Measurements from ENCODE around the gene ATP6V1G1. TPM values are rescaled to one million over a fixed set of nuclear protein-coding genes. Genes with fewer than 3 reads are reported as not detected.
A peak's percentile ranks its signal among the peaks of the same experiment; 100 is the strongest.

The ATP6V1G1 gene
- total and polyA plus RNA-seq, 10 donors: 82.3 to 272 (median 193) TPM

GRCh38 chr9:114624677-114625076 is 37.1 kb downstream of the ATP6V1G1 start:
- H3K4me3 ChIP-seq: no peak overlapping the region
- WGBS, 5 donors: 90 to 97% (median 94%) methylated on average over 2 of the region's 2 CpGs
- peaks cover 0 to 95% (median 54%) of the 10 kb centered on the region in 6 donors for H3K36me3 ChIP-seq
- H3K27me3 ChIP-seq (replicated peaks in 1 of 7): no peaks in the 10 kb centered on the region
- no peak for DNase-seq
- intact Hi-C loops (cut with DNase I; ENCODE audit: low total_unique reads): no loop called here
- H3K9me3 ChIP-seq: no peaks in the 10 kb centered on the region
- TF ChIP-seq POLR2A (IDR thresholded peaks at IDR 0.05): no peak
- no peak for TF ChIP-seq CTCF (IDR thresholded peaks at IDR 0.05 in 8 of 11, conservative IDR thresholded peaks at IDR 0.05 in 3 of 11)
- TF ChIP-seq POLR2AphosphoS5 (IDR thresholded peaks at IDR 0.05): no peak
- peaks cover 0 to 12% (median 8%) of the 10 kb centered on the region in 6 donors for H3K4me1 ChIP-seq
- no peak overlapping the region for H3K27ac ChIP-seq

- peaks cover 0 to 5% (median 0%) of the 10 kb centered on the region in 6 donors for H3K4me1 ChIP-seq
- no peak for DNase-seq
- no peaks in the 10 kb centered on the region for H3K27me3 ChIP-seq (replicated peaks in 1 of 7)
- intact Hi-C loops (cut with DNase I; ENCODE audit: low total_unique reads): no loop called here
- no peak overlapping the region for H3K27ac ChIP-seq
- H3K9me3 ChIP-seq: no peaks in the 10 kb centered on the region
- TF ChIP-seq CTCF (IDR thresholded peaks at IDR 0.05 in 8 of 11, conservative IDR thresholded peaks at IDR 0.05 in 3 of 11): no peak
- no peak for TF ChIP-seq POLR2AphosphoS5 (IDR thresholded peaks at IDR 0.05)
- no peak for TF ChIP-seq POLR2A (IDR thresholded peaks at IDR 0.05)
- no peak overlapping the region for H3K4me3 ChIP-seq
- peaks cover 0 to 100% (median 69%) of the 10 kb centered on the region in 6 donors for H3K36me3 ChIP-seq
- 92 to 100% (median 94%) methylated on average over 1 to 4 of the region's 4 CpGs for WGBS, 5 donors
Observed at GRCh38 chr9:114626415-114627020, 38.9 kb downstream of the ATP6V1G1 start.

- no peaks in the 10 kb centered on the region for H3K9me3 ChIP-seq
- H3K4me1 ChIP-seq: peaks cover 0 to 5% (median 0%) of the 10 kb centered on the region in 6 donors
- WGBS, 5 donors: 86 to 100% (median 95%) methylated on average over 1 of the region's 1 CpG
- H3K27ac ChIP-seq: peak overlapping the region in 1 of 8 donors; percentile 17
- no peak for TF ChIP-seq POLR2A (IDR thresholded peaks at IDR 0.05)
- DNase-seq: no peak
- H3K4me3 ChIP-seq: no peak overlapping the region
- intact Hi-C loops (cut with DNase I; ENCODE audit: low total_unique reads): no loop called here
- H3K36me3 ChIP-seq: peaks cover 0 to 100% (median 73%) of the 10 kb centered on the region in 6 donors
- no peaks in the 10 kb centered on the region for H3K27me3 ChIP-seq (replicated peaks in 1 of 7)
Observed at GRCh38 chr9:114627553-114627952, 40.0 kb downstream of the ATP6V1G1 start.

- Histone ChIP-seq H3K27ac (no peak overlapping the region), H3K27me3 (replicated peaks in 1 of 7) (no peaks in the 10 kb centered on the region), H3K9me3 (no peaks in the 10 kb centered on the region), H3K36me3 (peaks cover 0 to 100% (median 80%) of the 10 kb centered on the region in 6 donors), H3K4me1 (peaks cover 0 to 3% (median 0%) of the 10 kb centered on the region in 6 donors), H3K4me3 (no peak overlapping the region)
- 78 to 93% (median 90%) methylated on average over 7 of the region's 7 CpGs for WGBS, 5 donors
- intact Hi-C loops (cut with DNase I; ENCODE audit: low total_unique reads): no loop called here
- no peak for DNase-seq
- TF ChIP-seq CTCF (IDR thresholded peaks at IDR 0.05 in 8 of 11, conservative IDR thresholded peaks at IDR 0.05 in 3 of 11) (no peak), POLR2AphosphoS5 (IDR thresholded peaks at IDR 0.05) (no peak), POLR2A (IDR thresholded peaks at IDR 0.05) (no peak)
Observed at GRCh38 chr9:114629563-114630090, 42.1 kb downstream of the ATP6V1G1 start.
